GM12878 (cell line): ENCODE results near the gene SLC12A3. TPM values are rescaled to one million over a fixed set of nuclear protein-coding genes. Genes with fewer than 3 reads are reported as not detected.

Source experiments
- RAD21 ChIP-seq: IDR thresholded peaks from 2 replicates; pipeline ENCODE4 v1.6.1; 2011; ENCODE audit warnings: mild to moderate bottlenecking, low read depth, low read length, moderate library complexity; ENCODE audit not compliant: insufficient read depth
- RB1 ChIP-seq: fragments of 450-650 bp; formaldehyde crosslinking; IDR thresholded peaks from 2 replicates; pipeline ENCODE4 v1.6.1; 2017; ENCODE audit warnings: mild to moderate bottlenecking, borderline replicate concordance
- RUNX3 ChIP-seq: IDR thresholded peaks from 2 replicates; pipeline ENCODE4 v1.6.1; 2012; ENCODE audit warnings: low read length, inconsistent platforms
- WRNIP1 ChIP-seq: IDR thresholded peaks from 2 replicates; pipeline ENCODE4 v1.6.1; 2011; ENCODE audit warnings: low read depth, low read length, improper control_type of control experiment, borderline replicate concordance
- ZBED1 ChIP-seq: IDR thresholded peaks from 2 replicates; pipeline ENCODE4 v1.6.1; 2016; ENCODE audit warnings: borderline replicate concordance
- polyA plus RNA-seq, 11 experiments: library from polyadenylated mRNA; depleted of rRNA in 4 of 11; unstranded in 6 of 11; stranded (reverse) in 5 of 11; fragments of >200 nt; fragmentation: Nextera tagmentation in 4 of 11; fragmentation: Illumina TruSeq in 1 of 11; extraction: Ambion mirVana in 4 of 11; extraction: Trizol in 1 of 11; gene quantifications; 1 replicate in 1 of 11; 2 replicates in 10 of 11; pipeline versions ENCODE4 v1.2.1 to v1.2.3, GENCODE V29; 2011 to 2016; ENCODE audit warnings: inconsistent platforms in 2 of 11, missing spikeins in 2 of 11, low read depth in 1 of 11
- total RNA-seq, 4 experiments: library from RNA; depleted of rRNA in 3 of 4; stranded (reverse); fragments of >200 nt in 3 of 4; fragmentation: Illumina TruSeq in 1 of 4; extraction: Trizol in 1 of 4; gene quantifications; 2 replicates each; pipeline versions ENCODE4 v1.2.1 to v1.2.3, GENCODE V29; 2013 to 2021
- TF ChIP-seq, protein P1 (sequence below): fragments of 450-650 bp; IDR thresholded peaks from 2 replicates; pipeline ENCODE4 v1.6.1; 2016; ENCODE audit warnings: mild to moderate bottlenecking, moderate library complexity, borderline replicate concordance
- TF ChIP-seq, protein P2 (sequence below): fragments of 450-650 bp; formaldehyde crosslinking; IDR thresholded peaks from 2 replicates; pipeline ENCODE4 v1.4.0; 2020; ENCODE audit warnings: mild to moderate bottlenecking, moderate library complexity
- TF ChIP-seq, protein P3 (sequence below): fragments of 450-650 bp; IDR thresholded peaks from 2 replicates; pipeline ENCODE4 v1.6.1; 2016; ENCODE audit warnings: mild to moderate bottlenecking
- TF ChIP-seq, protein P4 (sequence below): IDR thresholded peaks from 2 replicates; pipeline ENCODE4 v1.6.1; 2012; ENCODE audit warnings: improper control_type of control experiment, low read depth, low read length; ENCODE audit not compliant: insufficient replicate concordance
- TF ChIP-seq, protein P5 (sequence below): fragments of 450-650 bp; IDR thresholded peaks from 2 replicates; pipeline ENCODE4 v1.6.1; 2017; ENCODE audit warnings: antibody characterized with exemption, mild to moderate bottlenecking, moderate library complexity

Gene SLC12A3
- total and polyA plus RNA-seq, 10 of the 15 experiments (the other 5 are each of a cell fraction or from before 2014, with no cell fraction given): 0.05 to 6.3 (median 3.1) TPM

DNA sequence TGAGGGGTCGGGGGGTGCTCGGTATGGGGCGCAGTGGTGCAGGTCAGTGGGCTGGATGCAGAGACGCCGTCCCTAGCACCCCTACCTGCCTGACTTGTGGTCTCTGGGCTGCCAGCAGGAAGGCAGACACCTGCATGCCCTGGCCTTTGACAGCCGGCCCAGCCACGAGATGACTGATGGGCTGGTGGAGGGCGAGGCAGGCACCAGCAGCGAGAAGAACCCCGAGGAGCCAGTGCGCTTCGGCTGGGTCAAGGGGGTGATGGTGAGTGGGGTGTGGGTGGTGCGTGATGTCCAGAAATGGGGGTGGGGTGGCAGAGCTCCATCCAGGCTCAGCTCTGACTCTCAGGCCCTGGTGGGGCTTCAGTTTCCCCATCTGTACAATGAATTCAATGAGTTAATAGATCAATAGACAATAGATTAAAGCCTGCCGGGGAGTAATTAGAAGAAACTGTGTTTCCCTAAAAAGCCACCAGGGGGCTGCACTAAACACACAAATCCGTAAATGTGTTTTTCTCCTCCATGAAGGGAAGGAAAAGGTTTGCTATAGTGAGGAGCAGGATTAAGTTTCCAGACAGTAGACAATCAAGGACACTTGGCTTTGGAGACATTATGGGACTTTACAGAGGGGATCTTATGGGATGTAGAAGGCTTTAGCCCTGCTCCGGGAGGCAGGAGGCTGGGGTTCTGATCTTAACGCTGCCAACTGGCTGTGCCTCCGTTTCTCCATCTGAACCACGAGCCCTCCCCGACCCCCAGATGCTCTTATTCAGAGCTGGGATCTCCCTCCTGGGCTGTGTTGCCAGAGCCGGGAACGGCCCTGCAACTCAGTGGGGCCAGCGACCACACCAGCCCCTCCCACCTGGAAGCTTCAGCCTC lies 2.2 kb downstream of the SLC12A3 start (continued):
- TF ChIP-seq, protein P1, sequence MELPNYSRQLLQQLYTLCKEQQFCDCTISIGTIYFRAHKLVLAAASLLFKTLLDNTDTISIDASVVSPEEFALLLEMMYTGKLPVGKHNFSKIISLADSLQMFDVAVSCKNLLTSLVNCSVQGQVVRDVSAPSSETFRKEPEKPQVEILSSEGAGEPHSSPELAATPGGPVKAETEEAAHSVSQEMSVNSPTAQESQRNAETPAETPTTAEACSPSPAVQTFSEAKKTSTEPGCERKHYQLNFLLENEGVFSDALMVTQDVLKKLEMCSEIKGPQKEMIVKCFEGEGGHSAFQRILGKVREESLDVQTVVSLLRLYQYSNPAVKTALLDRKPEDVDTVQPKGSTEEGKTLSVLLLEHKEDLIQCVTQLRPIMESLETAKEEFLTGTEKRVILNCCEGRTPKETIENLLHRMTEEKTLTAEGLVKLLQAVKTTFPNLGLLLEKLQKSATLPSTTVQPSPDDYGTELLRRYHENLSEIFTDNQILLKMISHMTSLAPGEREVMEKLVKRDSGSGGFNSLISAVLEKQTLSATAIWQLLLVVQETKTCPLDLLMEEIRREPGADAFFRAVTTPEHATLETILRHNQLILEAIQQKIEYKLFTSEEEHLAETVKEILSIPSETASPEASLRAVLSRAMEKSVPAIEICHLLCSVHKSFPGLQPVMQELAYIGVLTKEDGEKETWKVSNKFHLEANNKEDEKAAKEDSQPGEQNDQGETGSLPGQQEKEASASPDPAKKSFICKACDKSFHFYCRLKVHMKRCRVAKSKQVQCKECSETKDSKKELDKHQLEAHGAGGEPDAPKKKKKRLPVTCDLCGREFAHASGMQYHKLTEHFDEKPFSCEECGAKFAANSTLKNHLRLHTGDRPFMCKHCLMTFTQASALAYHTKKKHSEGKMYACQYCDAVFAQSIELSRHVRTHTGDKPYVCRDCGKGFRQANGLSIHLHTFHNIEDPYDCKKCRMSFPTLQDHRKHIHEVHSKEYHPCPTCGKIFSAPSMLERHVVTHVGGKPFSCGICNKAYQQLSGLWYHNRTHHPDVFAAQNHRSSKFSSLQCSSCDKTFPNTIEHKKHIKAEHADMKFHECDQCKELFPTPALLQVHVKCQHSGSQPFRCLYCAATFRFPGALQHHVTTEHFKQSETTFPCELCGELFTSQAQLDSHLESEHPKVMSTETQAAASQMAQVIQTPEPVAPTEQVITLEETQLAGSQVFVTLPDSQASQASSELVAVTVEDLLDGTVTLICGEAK: no peak
- TF ChIP-seq ZBED1 (no peak), RB1 (no peak), RAD21 (peak; percentile 88), RUNX3 (0 out of 2 replicates have a peak, but pooled peaks have one; percentile 15), WRNIP1 (no peak)
- TF ChIP-seq, protein P2, sequence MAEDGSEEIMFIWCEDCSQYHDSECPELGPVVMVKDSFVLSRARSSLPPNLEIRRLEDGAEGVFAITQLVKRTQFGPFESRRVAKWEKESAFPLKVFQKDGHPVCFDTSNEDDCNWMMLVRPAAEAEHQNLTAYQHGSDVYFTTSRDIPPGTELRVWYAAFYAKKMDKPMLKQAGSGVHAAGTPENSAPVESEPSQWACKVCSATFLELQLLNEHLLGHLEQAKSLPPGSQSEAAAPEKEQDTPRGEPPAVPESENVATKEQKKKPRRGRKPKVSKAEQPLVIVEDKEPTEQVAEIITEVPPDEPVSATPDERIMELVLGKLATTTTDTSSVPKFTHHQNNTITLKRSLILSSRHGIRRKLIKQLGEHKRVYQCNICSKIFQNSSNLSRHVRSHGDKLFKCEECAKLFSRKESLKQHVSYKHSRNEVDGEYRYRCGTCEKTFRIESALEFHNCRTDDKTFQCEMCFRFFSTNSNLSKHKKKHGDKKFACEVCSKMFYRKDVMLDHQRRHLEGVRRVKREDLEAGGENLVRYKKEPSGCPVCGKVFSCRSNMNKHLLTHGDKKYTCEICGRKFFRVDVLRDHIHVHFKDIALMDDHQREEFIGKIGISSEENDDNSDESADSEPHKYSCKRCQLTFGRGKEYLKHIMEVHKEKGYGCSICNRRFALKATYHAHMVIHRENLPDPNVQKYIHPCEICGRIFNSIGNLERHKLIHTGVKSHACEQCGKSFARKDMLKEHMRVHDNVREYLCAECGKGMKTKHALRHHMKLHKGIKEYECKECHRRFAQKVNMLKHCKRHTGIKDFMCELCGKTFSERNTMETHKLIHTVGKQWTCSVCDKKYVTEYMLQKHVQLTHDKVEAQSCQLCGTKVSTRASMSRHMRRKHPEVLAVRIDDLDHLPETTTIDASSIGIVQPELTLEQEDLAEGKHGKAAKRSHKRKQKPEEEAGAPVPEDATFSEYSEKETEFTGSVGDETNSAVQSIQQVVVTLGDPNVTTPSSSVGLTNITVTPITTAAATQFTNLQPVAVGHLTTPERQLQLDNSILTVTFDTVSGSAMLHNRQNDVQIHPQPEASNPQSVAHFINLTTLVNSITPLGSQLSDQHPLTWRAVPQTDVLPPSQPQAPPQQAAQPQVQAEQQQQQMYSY (CRISPR knock-in tag): no peak
- TF ChIP-seq, protein P3, sequence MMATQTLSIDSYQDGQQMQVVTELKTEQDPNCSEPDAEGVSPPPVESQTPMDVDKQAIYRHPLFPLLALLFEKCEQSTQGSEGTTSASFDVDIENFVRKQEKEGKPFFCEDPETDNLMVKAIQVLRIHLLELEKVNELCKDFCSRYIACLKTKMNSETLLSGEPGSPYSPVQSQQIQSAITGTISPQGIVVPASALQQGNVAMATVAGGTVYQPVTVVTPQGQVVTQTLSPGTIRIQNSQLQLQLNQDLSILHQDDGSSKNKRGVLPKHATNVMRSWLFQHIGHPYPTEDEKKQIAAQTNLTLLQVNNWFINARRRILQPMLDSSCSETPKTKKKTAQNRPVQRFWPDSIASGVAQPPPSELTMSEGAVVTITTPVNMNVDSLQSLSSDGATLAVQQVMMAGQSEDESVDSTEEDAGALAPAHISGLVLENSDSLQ: no peak
- TF ChIP-seq, protein P4, sequence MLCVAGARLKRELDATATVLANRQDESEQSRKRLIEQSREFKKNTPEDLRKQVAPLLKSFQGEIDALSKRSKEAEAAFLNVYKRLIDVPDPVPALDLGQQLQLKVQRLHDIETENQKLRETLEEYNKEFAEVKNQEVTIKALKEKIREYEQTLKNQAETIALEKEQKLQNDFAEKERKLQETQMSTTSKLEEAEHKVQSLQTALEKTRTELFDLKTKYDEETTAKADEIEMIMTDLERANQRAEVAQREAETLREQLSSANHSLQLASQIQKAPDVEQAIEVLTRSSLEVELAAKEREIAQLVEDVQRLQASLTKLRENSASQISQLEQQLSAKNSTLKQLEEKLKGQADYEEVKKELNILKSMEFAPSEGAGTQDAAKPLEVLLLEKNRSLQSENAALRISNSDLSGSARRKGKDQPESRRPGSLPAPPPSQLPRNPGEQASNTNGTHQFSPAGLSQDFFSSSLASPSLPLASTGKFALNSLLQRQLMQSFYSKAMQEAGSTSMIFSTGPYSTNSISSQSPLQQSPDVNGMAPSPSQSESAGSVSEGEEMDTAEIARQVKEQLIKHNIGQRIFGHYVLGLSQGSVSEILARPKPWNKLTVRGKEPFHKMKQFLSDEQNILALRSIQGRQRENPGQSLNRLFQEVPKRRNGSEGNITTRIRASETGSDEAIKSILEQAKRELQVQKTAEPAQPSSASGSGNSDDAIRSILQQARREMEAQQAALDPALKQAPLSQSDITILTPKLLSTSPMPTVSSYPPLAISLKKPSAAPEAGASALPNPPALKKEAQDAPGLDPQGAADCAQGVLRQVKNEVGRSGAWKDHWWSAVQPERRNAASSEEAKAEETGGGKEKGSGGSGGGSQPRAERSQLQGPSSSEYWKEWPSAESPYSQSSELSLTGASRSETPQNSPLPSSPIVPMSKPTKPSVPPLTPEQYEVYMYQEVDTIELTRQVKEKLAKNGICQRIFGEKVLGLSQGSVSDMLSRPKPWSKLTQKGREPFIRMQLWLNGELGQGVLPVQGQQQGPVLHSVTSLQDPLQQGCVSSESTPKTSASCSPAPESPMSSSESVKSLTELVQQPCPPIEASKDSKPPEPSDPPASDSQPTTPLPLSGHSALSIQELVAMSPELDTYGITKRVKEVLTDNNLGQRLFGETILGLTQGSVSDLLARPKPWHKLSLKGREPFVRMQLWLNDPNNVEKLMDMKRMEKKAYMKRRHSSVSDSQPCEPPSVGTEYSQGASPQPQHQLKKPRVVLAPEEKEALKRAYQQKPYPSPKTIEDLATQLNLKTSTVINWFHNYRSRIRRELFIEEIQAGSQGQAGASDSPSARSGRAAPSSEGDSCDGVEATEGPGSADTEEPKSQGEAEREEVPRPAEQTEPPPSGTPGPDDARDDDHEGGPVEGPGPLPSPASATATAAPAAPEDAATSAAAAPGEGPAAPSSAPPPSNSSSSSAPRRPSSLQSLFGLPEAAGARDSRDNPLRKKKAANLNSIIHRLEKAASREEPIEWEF: peak; percentile 64
- TF ChIP-seq, protein P5, sequence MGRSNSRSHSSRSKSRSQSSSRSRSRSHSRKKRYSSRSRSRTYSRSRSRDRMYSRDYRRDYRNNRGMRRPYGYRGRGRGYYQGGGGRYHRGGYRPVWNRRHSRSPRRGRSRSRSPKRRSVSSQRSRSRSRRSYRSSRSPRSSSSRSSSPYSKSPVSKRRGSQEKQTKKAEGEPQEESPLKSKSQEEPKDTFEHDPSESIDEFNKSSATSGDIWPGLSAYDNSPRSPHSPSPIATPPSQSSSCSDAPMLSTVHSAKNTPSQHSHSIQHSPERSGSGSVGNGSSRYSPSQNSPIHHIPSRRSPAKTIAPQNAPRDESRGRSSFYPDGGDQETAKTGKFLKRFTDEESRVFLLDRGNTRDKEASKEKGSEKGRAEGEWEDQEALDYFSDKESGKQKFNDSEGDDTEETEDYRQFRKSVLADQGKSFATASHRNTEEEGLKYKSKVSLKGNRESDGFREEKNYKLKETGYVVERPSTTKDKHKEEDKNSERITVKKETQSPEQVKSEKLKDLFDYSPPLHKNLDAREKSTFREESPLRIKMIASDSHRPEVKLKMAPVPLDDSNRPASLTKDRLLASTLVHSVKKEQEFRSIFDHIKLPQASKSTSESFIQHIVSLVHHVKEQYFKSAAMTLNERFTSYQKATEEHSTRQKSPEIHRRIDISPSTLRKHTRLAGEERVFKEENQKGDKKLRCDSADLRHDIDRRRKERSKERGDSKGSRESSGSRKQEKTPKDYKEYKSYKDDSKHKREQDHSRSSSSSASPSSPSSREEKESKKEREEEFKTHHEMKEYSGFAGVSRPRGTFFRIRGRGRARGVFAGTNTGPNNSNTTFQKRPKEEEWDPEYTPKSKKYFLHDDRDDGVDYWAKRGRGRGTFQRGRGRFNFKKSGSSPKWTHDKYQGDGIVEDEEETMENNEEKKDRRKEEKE: no peak
